Transverse colon (tissue), 4 donors: ENCODE measurements around the gene RNF214.

ENCODE experiments used
- CTCF ChIP-seq, 5 experiments: fragments of 200-600 bp in 3 of 5; fragments of 450-650 bp in 2 of 5; sonication (generic) in 3 of 5; IDR thresholded peaks; 1 replicate in 2 of 5; 2 replicates in 3 of 5; pipeline ENCODE4 v1.5.1; 2016 to 2017; ENCODE audit warnings: antibody characterized with exemption in 5 of 5, inconsistent platforms in 3 of 5, mild to moderate bottlenecking in 2 of 5, moderate library complexity in 1 of 5
- EP300 ChIP-seq: sonication (generic); formaldehyde crosslinking; IDR thresholded peaks from one replicate; pipeline ENCODE4 v1.6.1; 2017; ENCODE audit warnings: antibody characterized with exemption, low read depth
- POLR2A ChIP-seq: fragments of 450-650 bp; IDR thresholded peaks from one replicate; pipeline ENCODE4 v1.6.1; 2016; ENCODE audit warnings: antibody characterized with exemption, mild to moderate bottlenecking, moderate library complexity
- POLR2AphosphoS5 ChIP-seq, 3 donors: sonication (generic); formaldehyde crosslinking; IDR thresholded peaks; one replicate each; pipeline ENCODE4 v1.6.1; 2016; ENCODE audit warnings: antibody characterized with exemption in 3 of 3

GRCh38 chr11:117187007-117187406 is 45.5 kb upstream of the RNF214 start:
- no peak for TF ChIP-seq CTCF (IDR thresholded peaks at IDR 0.05)
- TF ChIP-seq POLR2AphosphoS5 (IDR thresholded peaks at IDR 0.05): no peak
- TF ChIP-seq EP300: no peak
- TF ChIP-seq POLR2A: no peak
